HCT116 (cell line): Measurements from ENCODE around the gene WSB1. TPM values are rescaled to one million over a fixed set of nuclear protein-coding genes. Genes with fewer than 3 reads are reported as not detected.

Source experiments
- ATAC-seq: fragments of 200-7000 bp; cut with Tn5 transposase; 2 replicates; pipeline ENCODE4 v1.9.1; 2020; ENCODE audit warnings: mild to moderate bottlenecking, moderate library complexity
- BruUV-seq: library from RNA; stranded (reverse); fragments of 400-500 nt; replicated peaks from 2 replicates; lab custom pipeline; 2021; lab: Mats Ljungman, UMichigan
- CTCF ChIA-PET: fragments of 300-600 bp; sonication (Branson Sonifier 250); formaldehyde crosslinking; loops from one replicate; lab custom pipeline; 2021; ENCODE audit warnings: antibody characterized with exemption; lab: Charles Lee
- POLR2A ChIA-PET: fragments of 300-600, 350-600 bp; sonication (Branson Sonifier 250); formaldehyde crosslinking; loops from one replicate; lab custom pipeline; 2021; ENCODE audit warnings: antibody characterized with exemption; lab: Charles Lee
- RAD21 ChIA-PET, 2 experiments: fragments of 300-600 bp; sonication (Branson Sonifier 250); formaldehyde crosslinking; loops; one replicate each; lab custom pipeline; 2023; ENCODE audit warnings: low total read pairs in 2 of 2; ENCODE audit not compliant: uncharacterized antibody in 2 of 2, unreplicated experiment in 2 of 2, low non-redundant PET in 1 of 2; lab: Charles Lee
- DNase-seq: peaks from one replicate; pipeline ENCODE4 v3.0.0-alpha.2; 2010; ENCODE audit warnings: low read depth, low spot score
- H2AFZ ChIP-seq: fragments of 200-600 bp; shearing (Covaris generic), sonication (generic); 2 replicates; pipeline ENCODE4 v1.6.1; 2017; ENCODE audit warnings: low read depth, mixed run types, mixed read lengths, antibody characterized with exemption, low read length; ENCODE audit not compliant: poor library complexity, severe bottlenecking
- H3K27ac ChIP-seq: 2 replicates; pipeline ENCODE4 v1.5.1; 2012; ENCODE audit warnings: low read depth, low read length
- H3K27me3 ChIP-seq: fragments of 200-600 bp; sonication (generic); 2 replicates; pipeline ENCODE4 v1.6.1; 2016; ENCODE audit warnings: mixed run types, low read length, mixed read lengths; ENCODE audit not compliant: insufficient read depth
- H3K36me3 ChIP-seq, 2 experiments: fragments of 200-500 bp in 1 of 2; fragments of 200-600 bp in 1 of 2; sonication (Bioruptor generic) in 1 of 2; sonication (generic) in 1 of 2; 2 replicates each; pipeline versions ENCODE4 v1.5.1 to v1.6.1; 2014 to 2016; ENCODE audit warnings: low read length in 2 of 2, inconsistent platforms in 1 of 2, mixed read lengths in 1 of 2, mixed run types in 1 of 2; ENCODE audit not compliant: insufficient read depth in 2 of 2, control insufficient read depth in 1 of 2
- H3K4me1 ChIP-seq, 2 experiments: fragments of 200-600 bp in 1 of 2; sonication (generic) in 1 of 2; 2 replicates each; pipeline versions ENCODE4 v1.5.1 to v1.6.1; 2012 to 2017; ENCODE audit warnings: low read length in 2 of 2, inconsistent platforms in 1 of 2, mild to moderate bottlenecking in 1 of 2, mixed read lengths in 1 of 2, mixed run types in 1 of 2, moderate library complexity in 1 of 2; ENCODE audit not compliant: insufficient read depth in 2 of 2, control insufficient read depth in 1 of 2
- H3K4me2 ChIP-seq: fragments of 200-600 bp; sonication (generic); 2 replicates; pipeline ENCODE4 v1.6.1; 2017; ENCODE audit warnings: mixed run types, low read length, mixed read lengths
- H3K4me3 ChIP-seq, 2 experiments: fragments of 200-600 bp in 1 of 2; sonication (generic) in 1 of 2; replicated peaks in 1 of 2; 2 replicates each; pipeline ENCODE4 v1.5.1; 2011 to 2016; ENCODE audit warnings: low read length in 2 of 2, control low read depth in 1 of 2, low read depth in 1 of 2, mild to moderate bottlenecking in 1 of 2, mixed read lengths in 1 of 2, mixed run types in 1 of 2
- H3K79me2 ChIP-seq: fragments of 200-600 bp; sonication (generic); 2 replicates; pipeline ENCODE4 v1.6.1; 2017; ENCODE audit warnings: mild to moderate bottlenecking, mixed run types, low read length, moderate library complexity, mixed read lengths; ENCODE audit not compliant: insufficient read depth
- H3K9ac ChIP-seq: fragments of 200-600 bp; sonication (generic); 2 replicates; pipeline ENCODE4 v1.6.1; 2016; ENCODE audit warnings: low read length, mixed read lengths
- H3K9me2 ChIP-seq: fragments of 200-600 bp; sonication (generic), shearing (Covaris generic); 2 replicates; pipeline ENCODE4 v1.6.1; 2017; ENCODE audit warnings: mixed run types, mild to moderate bottlenecking, moderate library complexity; ENCODE audit not compliant: insufficient read depth
- H3K9me3 ChIP-seq, 2 experiments: fragments of 200-500 bp in 1 of 2; fragments of 200-600 bp in 1 of 2; sonication (Bioruptor generic) in 1 of 2; sonication (generic) in 1 of 2; 2 replicates each; pipeline ENCODE4 v1.6.1; 2014 to 2017; ENCODE audit warnings: low read length in 2 of 2, mixed read lengths in 2 of 2, inconsistent platforms in 1 of 2, low read depth in 1 of 2, mild to moderate bottlenecking in 1 of 2, mixed run types in 1 of 2, moderate library complexity in 1 of 2; ENCODE audit not compliant: control insufficient read depth in 1 of 2, insufficient read depth in 1 of 2
- H4K20me1 ChIP-seq: fragments of 200-600 bp; sonication (generic), shearing (Covaris generic); 2 replicates; pipeline ENCODE4 v1.6.1; 2017; ENCODE audit warnings: mixed run types, mild to moderate bottlenecking, moderate library complexity; ENCODE audit not compliant: insufficient read depth
- EZH2 ChIP-seq: fragments of 200-600 bp; sonication (generic); IDR thresholded peaks from 2 replicates; pipeline ENCODE4 v1.6.1; 2017; ENCODE audit warnings: antibody characterized with exemption, mixed run types
- EZH2phosphoT487 ChIP-seq: fragments of 200-600 bp; IDR thresholded peaks from 2 replicates; pipeline ENCODE4 v1.6.1; 2018; ENCODE audit warnings: antibody characterized with exemption, borderline replicate concordance
- FOSL1 ChIP-seq: IDR thresholded peaks from 2 replicates; pipeline ENCODE4 v1.6.1; 2012; ENCODE audit warnings: low read depth
- JUND ChIP-seq: IDR thresholded peaks from 2 replicates; pipeline ENCODE4 v1.6.1; 2012
- POLR2A ChIP-seq: IDR thresholded peaks from 2 replicates; pipeline ENCODE4 v1.7.0; 2011; ENCODE audit warnings: borderline replicate concordance; ENCODE audit not compliant: insufficient read depth, insufficient read length; ENCODE audit errors: extremely low read depth
- SRF ChIP-seq: IDR thresholded peaks from 2 replicates; pipeline ENCODE4 v1.6.1; 2012; ENCODE audit warnings: low read depth
- ZNF274 ChIP-seq: fragments of 200-500 bp; sonication (Bioruptor generic); IDR thresholded peaks from 2 replicates; pipeline ENCODE4 v1.6.1; 2014; ENCODE audit warnings: mild to moderate bottlenecking, low read depth, low read length, inconsistent platforms
- intact Hi-C: fragments of 100-400 bp; cut with micrococcal nuclease; formaldehyde crosslinking; loops from 2 replicates; pipeline ENCODE4 v1.10.0; 2022
- total RNA-seq: library from RNA; stranded (reverse); gene quantifications from one replicate; pipeline ENCODE4 v1.2.1, GENCODE V29; 2021; ENCODE audit not compliant: unreplicated experiment
- TF ChIP-seq, protein P1 (sequence below), 3 experiments: fragments of 200-600 bp in 1 of 3; sonication (generic) in 1 of 3; IDR thresholded peaks in 2 of 3; conservative IDR thresholded peaks in 1 of 3; 2 replicates each; pipeline ENCODE4 v1.5.1; 2012 to 2017; ENCODE audit warnings: low read depth in 2 of 3, low read length in 2 of 3, antibody characterized with exemption in 1 of 3, borderline replicate concordance in 1 of 3, control low read depth in 1 of 3, mild to moderate bottlenecking in 1 of 3, mixed read lengths in 1 of 3, mixed run types in 1 of 3, moderate library complexity in 1 of 3; ENCODE audit not compliant: insufficient read depth in 1 of 3
- TF ChIP-seq, protein P2 (sequence below): IDR thresholded peaks from 2 replicates; pipeline ENCODE4 v1.6.1; 2012; ENCODE audit warnings: low read depth
- TF ChIP-seq, protein P3 (sequence below): IDR thresholded peaks from 2 replicates; pipeline ENCODE4 v1.6.1; 2011; ENCODE audit warnings: mild to moderate bottlenecking, low read length, moderate library complexity; ENCODE audit not compliant: insufficient replicate concordance; ENCODE audit errors: extremely low read depth

WSB1 gene
- total RNA-seq, 1 experiment from 2014 or later = 88.0 TPM

DNA sequence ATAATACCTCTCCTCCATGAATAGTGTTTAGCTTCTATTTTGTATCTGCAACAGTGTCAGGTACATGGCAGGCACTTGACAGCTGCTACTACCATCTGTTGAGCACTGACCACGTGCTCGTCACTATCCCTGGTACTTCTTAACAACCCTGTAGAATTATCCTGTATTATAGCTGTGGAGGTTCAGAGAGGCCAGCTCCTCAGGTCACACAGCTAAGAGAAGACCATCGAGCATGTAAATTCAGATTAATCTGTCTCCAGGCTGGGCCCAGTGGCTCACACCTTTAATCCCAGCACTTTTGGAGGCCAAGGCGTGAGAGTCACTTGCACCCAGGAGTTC lies 26.3 kb downstream of the WSB1 start:
- Histone ChIP-seq H3K4me2 (no peak overlapping the region), H2AFZ (no peak overlapping the region), H3K79me2 (no peaks in the 10 kb centered on the region), H3K4me1 (peaks cover 9 to 12% of the 10 kb centered on the region in 2 experiments; a peak in 3 of 4 replicates), H3K9ac (no peak overlapping the region), H3K9me3 (no peaks in the 10 kb centered on the region), H4K20me1 (no peaks in the 10 kb centered on the region), H3K9me2 (no peaks in the 10 kb centered on the region), H3K4me3 (no peak overlapping the region), H3K27ac (no peak overlapping the region), H3K27me3 (no peaks in the 10 kb centered on the region), H3K36me3 (peaks cover 7 to 12% of the 10 kb centered on the region in 2 experiments; a peak in 3 of 4 replicates)
- BruUV-seq = no TSS peak
- ChIA-PET CTCF (interaction anchor here (0.5 kb wide), 1 partner anchor 406 kb away, joined by 4 read pairs; no protein-coding TSS in a partner anchor), RAD21 (no interaction called here), POLR2A (interaction anchor here (0.6 to 1.1 kb wide), 2 partner anchors 11 to 25 kb away, joined by 3 read pairs; no protein-coding TSS in a partner anchor)
- TF ChIP-seq, protein P1, sequence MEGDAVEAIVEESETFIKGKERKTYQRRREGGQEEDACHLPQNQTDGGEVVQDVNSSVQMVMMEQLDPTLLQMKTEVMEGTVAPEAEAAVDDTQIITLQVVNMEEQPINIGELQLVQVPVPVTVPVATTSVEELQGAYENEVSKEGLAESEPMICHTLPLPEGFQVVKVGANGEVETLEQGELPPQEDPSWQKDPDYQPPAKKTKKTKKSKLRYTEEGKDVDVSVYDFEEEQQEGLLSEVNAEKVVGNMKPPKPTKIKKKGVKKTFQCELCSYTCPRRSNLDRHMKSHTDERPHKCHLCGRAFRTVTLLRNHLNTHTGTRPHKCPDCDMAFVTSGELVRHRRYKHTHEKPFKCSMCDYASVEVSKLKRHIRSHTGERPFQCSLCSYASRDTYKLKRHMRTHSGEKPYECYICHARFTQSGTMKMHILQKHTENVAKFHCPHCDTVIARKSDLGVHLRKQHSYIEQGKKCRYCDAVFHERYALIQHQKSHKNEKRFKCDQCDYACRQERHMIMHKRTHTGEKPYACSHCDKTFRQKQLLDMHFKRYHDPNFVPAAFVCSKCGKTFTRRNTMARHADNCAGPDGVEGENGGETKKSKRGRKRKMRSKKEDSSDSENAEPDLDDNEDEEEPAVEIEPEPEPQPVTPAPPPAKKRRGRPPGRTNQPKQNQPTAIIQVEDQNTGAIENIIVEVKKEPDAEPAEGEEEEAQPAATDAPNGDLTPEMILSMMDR (IDR thresholded peaks at IDR 0.05 in 2 of 3, conservative IDR thresholded peaks at IDR 0.05 in 1 of 3; ENCODE audit: borderline replicate concordance in 1 of 3, insufficient read depth in 1 of 3, low read depth in 2 of 3, low read length in 2 of 3) = no peak
- TF ChIP-seq SRF = no peak
- TF ChIP-seq, protein P2, sequence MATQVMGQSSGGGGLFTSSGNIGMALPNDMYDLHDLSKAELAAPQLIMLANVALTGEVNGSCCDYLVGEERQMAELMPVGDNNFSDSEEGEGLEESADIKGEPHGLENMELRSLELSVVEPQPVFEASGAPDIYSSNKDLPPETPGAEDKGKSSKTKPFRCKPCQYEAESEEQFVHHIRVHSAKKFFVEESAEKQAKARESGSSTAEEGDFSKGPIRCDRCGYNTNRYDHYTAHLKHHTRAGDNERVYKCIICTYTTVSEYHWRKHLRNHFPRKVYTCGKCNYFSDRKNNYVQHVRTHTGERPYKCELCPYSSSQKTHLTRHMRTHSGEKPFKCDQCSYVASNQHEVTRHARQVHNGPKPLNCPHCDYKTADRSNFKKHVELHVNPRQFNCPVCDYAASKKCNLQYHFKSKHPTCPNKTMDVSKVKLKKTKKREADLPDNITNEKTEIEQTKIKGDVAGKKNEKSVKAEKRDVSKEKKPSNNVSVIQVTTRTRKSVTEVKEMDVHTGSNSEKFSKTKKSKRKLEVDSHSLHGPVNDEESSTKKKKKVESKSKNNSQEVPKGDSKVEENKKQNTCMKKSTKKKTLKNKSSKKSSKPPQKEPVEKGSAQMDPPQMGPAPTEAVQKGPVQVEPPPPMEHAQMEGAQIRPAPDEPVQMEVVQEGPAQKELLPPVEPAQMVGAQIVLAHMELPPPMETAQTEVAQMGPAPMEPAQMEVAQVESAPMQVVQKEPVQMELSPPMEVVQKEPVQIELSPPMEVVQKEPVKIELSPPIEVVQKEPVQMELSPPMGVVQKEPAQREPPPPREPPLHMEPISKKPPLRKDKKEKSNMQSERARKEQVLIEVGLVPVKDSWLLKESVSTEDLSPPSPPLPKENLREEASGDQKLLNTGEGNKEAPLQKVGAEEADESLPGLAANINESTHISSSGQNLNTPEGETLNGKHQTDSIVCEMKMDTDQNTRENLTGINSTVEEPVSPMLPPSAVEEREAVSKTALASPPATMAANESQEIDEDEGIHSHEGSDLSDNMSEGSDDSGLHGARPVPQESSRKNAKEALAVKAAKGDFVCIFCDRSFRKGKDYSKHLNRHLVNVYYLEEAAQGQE = no peak
- TF ChIP-seq, protein P3, sequence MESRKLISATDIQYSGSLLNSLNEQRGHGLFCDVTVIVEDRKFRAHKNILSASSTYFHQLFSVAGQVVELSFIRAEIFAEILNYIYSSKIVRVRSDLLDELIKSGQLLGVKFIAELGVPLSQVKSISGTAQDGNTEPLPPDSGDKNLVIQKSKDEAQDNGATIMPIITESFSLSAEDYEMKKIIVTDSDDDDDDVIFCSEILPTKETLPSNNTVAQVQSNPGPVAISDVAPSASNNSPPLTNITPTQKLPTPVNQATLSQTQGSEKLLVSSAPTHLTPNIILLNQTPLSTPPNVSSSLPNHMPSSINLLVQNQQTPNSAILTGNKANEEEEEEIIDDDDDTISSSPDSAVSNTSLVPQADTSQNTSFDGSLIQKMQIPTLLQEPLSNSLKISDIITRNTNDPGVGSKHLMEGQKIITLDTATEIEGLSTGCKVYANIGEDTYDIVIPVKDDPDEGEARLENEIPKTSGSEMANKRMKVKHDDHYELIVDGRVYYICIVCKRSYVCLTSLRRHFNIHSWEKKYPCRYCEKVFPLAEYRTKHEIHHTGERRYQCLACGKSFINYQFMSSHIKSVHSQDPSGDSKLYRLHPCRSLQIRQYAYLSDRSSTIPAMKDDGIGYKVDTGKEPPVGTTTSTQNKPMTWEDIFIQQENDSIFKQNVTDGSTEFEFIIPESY = no peak
- no peak for TF ChIP-seq EZH2phosphoT487
- no peak for TF ChIP-seq FOSL1
- no peak for TF ChIP-seq EZH2
- no peak for TF ChIP-seq JUND
- TF ChIP-seq POLR2A = no peak
- no peak for TF ChIP-seq ZNF274
- intact Hi-C loops = no loop called here
- DNase-seq (no peak), ATAC-seq (no peak)
